GM19324 (cell line): Measurements from ENCODE around the gene ADCY3.

Experiments
- ATAC-seq: cut with Tn5 transposase; IDR thresholded peaks from one replicate; pipeline ENCODE4 v1.9.1; 2021; ENCODE audit warnings: mild to moderate bottlenecking, moderate library complexity; ENCODE audit not compliant: unreplicated experiment, low FRiP score

Gene ADCY3

GRCh38 chr2:24787532-24787931 is 132.5 kb downstream of the ADCY3 start:
- ATAC-seq, result no peak

DNA sequence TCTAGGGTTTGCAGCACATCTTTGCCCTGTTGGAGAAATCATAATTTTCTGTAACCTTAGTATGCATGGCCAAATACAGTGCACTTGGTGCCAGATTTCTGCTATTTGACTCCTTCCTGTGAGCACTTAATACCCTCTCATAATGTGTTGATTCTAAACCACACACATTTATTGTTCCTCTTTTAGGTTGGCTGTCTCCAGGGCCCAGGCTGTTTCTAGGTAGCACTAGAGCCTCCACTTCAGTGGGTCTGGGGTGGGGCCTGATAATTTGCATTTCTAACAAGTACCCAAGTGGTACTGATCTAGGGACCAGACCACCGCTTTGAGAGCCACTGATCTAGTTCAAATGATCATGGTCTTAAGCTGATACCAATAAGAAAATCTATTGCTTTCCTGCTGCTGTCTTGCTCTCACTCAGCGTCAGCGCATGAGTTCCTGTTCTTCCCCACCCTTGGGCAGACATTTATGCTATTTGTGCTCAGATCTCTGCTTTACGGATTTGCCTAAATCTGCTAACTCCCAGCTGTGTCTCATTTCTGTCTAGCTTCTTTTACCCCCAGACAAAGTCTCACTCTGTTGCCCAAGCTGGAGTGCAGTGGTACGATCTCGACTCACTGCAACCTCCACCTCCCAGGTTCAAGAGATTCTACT is 134.2 kb downstream of the ADCY3 start:
- ATAC-seq, result peak; percentile 84

DNA sequence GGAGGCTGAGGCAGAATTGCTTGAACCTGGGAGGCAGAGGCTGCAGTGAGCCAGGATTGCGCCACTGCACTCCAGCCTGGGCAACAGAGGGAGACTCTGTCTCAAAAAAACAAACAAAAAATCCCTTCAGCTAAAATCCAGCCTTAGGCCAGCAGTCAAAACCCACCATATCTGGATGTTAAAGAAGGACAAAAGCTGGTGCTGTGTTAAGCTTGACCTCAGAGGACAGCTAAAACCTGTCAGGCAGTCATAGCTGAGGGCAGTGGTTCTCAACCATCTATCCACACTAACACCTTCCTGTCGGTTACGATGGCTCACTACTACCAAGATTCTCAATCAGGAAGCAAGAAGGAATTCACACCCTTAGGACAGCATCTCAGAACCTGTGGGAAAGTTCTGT is 136.4 kb downstream of the ADCY3 start:
- ATAC-seq, result no peak

- no peak for ATAC-seq
Observed at GRCh38 chr2:24779116-24779515, 140.9 kb downstream of the ADCY3 start.

DNA sequence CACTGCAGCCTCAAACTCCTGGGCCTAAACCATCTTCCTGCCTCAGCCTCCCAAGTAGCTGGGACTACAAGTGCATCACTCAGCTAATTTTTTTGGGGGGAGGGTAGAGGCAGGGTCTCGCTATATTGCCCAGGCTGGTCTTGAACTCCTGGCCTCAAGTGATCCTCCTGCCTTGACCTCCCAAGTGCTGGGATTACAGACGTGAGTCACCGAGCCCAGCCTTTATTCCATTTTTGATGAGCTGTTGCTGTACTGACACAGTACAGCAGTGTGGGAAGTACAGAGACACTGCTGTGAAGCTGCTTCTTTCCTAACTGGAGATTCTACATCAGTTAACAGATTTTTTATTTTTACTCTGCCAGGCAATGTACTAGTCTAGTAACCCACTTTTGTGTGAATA is 145.7 kb downstream of the ADCY3 start:
- no peak for ATAC-seq

GRCh38 chr2:24771764-24772586 is 148.1 kb downstream of the ADCY3 start:
- no peak for ATAC-seq

DNA sequence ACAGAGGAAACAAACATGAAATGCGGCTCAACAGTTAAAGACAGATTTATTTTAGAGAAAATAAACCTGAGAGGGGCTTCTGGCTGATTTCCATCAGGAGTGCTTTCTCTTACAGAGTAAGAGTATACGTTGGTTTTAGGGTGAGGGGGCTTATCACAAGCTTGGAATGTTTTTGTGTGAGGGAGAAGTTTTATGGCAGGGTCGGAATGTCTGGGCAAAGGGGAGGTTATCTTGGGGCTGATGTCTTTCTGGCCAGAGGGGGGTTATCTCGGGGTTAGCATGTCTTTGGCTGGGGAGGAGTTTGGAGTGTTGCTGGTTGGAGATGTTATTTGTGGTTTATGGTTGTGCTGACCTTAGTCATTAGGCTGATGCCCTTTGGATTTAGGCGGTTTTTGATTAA is 149.0 kb downstream of the ADCY3 start:
- no peak for ATAC-seq
